ENCODE results near the gene LOC101059915.

LOC101059915 gene

GRCh38 chrX:71636438-71637252 is 30.7 kb upstream of the LOC101059915 start:
- no peak for TF ChIP-seq EP300 (IDR thresholded peaks at IDR 0.05)
- no peak for TF ChIP-seq CTCF (IDR thresholded peaks at IDR 0.05)
- TF ChIP-seq POLR2A (IDR thresholded peaks at IDR 0.05): no peak
- Histone ChIP-seq H3K4me1 (ENCODE audit: insufficient read depth) (no peaks in the 10 kb centered on the region), H3K36me3 (no peaks in the 10 kb centered on the region), H3K27ac (no peak overlapping the region), H3K27me3 (no peaks in the 10 kb centered on the region), H3K4me3 (no peak overlapping the region), H3K9me3 (no peaks in the 10 kb centered on the region)
- intact Hi-C loops (cut with DNase I): no loop called here
- DNase-seq: no peak
- WGBS, 3 donors: 76 to 82% (median 80%) methylated on average over 9 of the region's 9 CpGs

GRCh38 chrX:71637253-71637618 is 30.1 kb upstream of the LOC101059915 start:
- Histone ChIP-seq H3K4me1 (ENCODE audit: insufficient read depth) (no peaks in the 10 kb centered on the region), H3K4me3 (no peak overlapping the region), H3K9me3 (no peaks in the 10 kb centered on the region), H3K27me3 (no peaks in the 10 kb centered on the region), H3K36me3 (no peaks in the 10 kb centered on the region), H3K27ac (no peak overlapping the region)
- intact Hi-C loops (cut with DNase I): no loop called here
- 74 to 80% (median 79%) methylated on average over 3 of the region's 3 CpGs for WGBS, 3 donors
- no peak for DNase-seq
- no peak for TF ChIP-seq POLR2A (IDR thresholded peaks at IDR 0.05)
- no peak for TF ChIP-seq EP300 (IDR thresholded peaks at IDR 0.05)
- no peak for TF ChIP-seq CTCF (IDR thresholded peaks at IDR 0.05)

- Histone ChIP-seq H3K4me3 (no peak overlapping the region), H3K27ac (no peak overlapping the region)
Measured at GRCh38 chrX:71637848-71638247, 29.5 kb upstream of the LOC101059915 start.

GRCh38 chrX:71638409-71638808 is 28.9 kb upstream of the LOC101059915 start:
- no peak for TF ChIP-seq CTCF (IDR thresholded peaks at IDR 0.05)
- no peak for TF ChIP-seq POLR2A (IDR thresholded peaks at IDR 0.05)
- no peak for TF ChIP-seq EP300 (IDR thresholded peaks at IDR 0.05)
- H3K36me3 ChIP-seq: no peaks in the 10 kb centered on the region
- H3K9me3 ChIP-seq: no peaks in the 10 kb centered on the region
- no peak for DNase-seq
- H3K4me1 ChIP-seq (ENCODE audit: insufficient read depth): no peaks in the 10 kb centered on the region
- H3K27me3 ChIP-seq: no peaks in the 10 kb centered on the region
- no peak overlapping the region for H3K4me3 ChIP-seq
- H3K27ac ChIP-seq: no peak overlapping the region
- 74 to 80% (median 75%) methylated on average over 4 of the region's 4 CpGs for WGBS, 3 donors
- intact Hi-C loops (cut with DNase I): no loop called here

More at GRCh38 chrX:71637848-71638247, 29.5 kb upstream of the LOC101059915 start:
- 51 to 58% (median 55%) methylated on average over 4 of the region's 4 CpGs for WGBS, 3 donors
- Histone ChIP-seq H3K27me3 (no peaks in the 10 kb centered on the region), H3K4me1 (ENCODE audit: insufficient read depth) (no peaks in the 10 kb centered on the region), H3K9me3 (no peaks in the 10 kb centered on the region), H3K36me3 (no peaks in the 10 kb centered on the region)
- intact Hi-C loops (cut with DNase I): no loop called here
- no peak for DNase-seq
- TF ChIP-seq POLR2A (IDR thresholded peaks at IDR 0.05) (no peak), EP300 (IDR thresholded peaks at IDR 0.05) (no peak), CTCF (IDR thresholded peaks at IDR 0.05) (no peak)

Data from ovary (tissue), 7 donors.